Endothelial cell of umbilical vein (primary cell): ENCODE measurements around the gene HES3.

Source experiments
- CTCF ChIP-seq, 2 donors: IDR thresholded peaks; 1 replicate in 1 of 2; 2 replicates in 1 of 2; pipeline ENCODE4 v1.5.1; 2011; ENCODE audit warnings: low read length in 2 of 2, mild to moderate bottlenecking in 2 of 2, moderate library complexity in 2 of 2, control low read depth in 1 of 2, inconsistent platforms in 1 of 2, low read depth in 1 of 2; ENCODE audit not compliant: insufficient read depth in 1 of 2; ENCODE audit errors: extremely low read depth in 1 of 2
- FOS ChIP-seq: IDR thresholded peaks from 2 replicates; pipeline ENCODE4 v1.6.1; 2011; ENCODE audit warnings: mild to moderate bottlenecking, low read length, moderate library complexity, borderline replicate concordance; ENCODE audit not compliant: insufficient read depth
- POLR2A ChIP-seq: IDR thresholded peaks from 2 replicates; pipeline ENCODE4 v1.6.1; 2012; ENCODE audit warnings: low read depth, mild to moderate bottlenecking, control low read depth, low read length
- POLR2AphosphoS5 ChIP-seq: IDR thresholded peaks from 2 replicates; pipeline ENCODE4 v1.6.1; 2012; ENCODE audit warnings: low read depth, mild to moderate bottlenecking, control low read depth, low read length, moderate library complexity; ENCODE audit not compliant: insufficient read depth

- TF ChIP-seq POLR2AphosphoS5 = no peak
- no peak for TF ChIP-seq CTCF (IDR thresholded peaks at IDR 0.05; ENCODE audit: extremely low read depth in 1 of 2, insufficient read depth in 1 of 2, low read depth in 1 of 2, low read length in 2 of 2)
- no peak for TF ChIP-seq POLR2A
- no peak for TF ChIP-seq FOS
These were observed 25.4 kb upstream of the HES3 start for GRCh38 chr1:6218375-6219164.
